DLD1 (cell line): Measurements from ENCODE around the gene ANK3.

Experiments
- in situ Hi-C: cut with HindIII; loops from 2 replicates; pipeline ENCODE4 v1.10.0; 2017; ENCODE audit warnings: low sequenced_read_pairs

ANK3 gene

GRCh38 chr10:60389413-60390025 is at the start of gene ANK3:
TSS of gene ANK3 (minus strand) at chr10:60389875. CDS start at chr10:60389538, 337 bp downstream.
- in situ Hi-C loops, result no loop called here

- in situ Hi-C loops, result loop anchor here (25.0 kb wide), 1 partner anchor 322 kb away; no protein-coding TSS in a partner anchor
Observed at GRCh38 chr10:60434418-60435046, 44.9 kb upstream of the ANK3 start.

- in situ Hi-C loops, result loop anchor here (25.0 kb wide), 1 partner anchor 321 kb away; no protein-coding TSS in a partner anchor
Observed at GRCh38 chr10:60433684-60434083, 44.0 kb upstream of the ANK3 start.

- in situ Hi-C loops, result loop anchor here (25.0 kb wide), 1 partner anchor 319 kb away; no protein-coding TSS in a partner anchor
Observed at GRCh38 chr10:60430836-60431597, 41.3 kb upstream of the ANK3 start.

- in situ Hi-C loops, result loop anchor here (25.0 kb wide), 1 partner anchor 318 kb away; no protein-coding TSS in a partner anchor
Observed at GRCh38 chr10:60430017-60430416, 40.3 kb upstream of the ANK3 start.

GRCh38 chr10:60429084-60429849 is 39.6 kb upstream of the ANK3 start:
- in situ Hi-C loops, result loop anchor here (10.0 to 25.0 kb wide), 2 partner anchors 317 to 594 kb away; no protein-coding TSS in a partner anchor

GRCh38 chr10:60428387-60428737 is 38.7 kb upstream of the ANK3 start:
- in situ Hi-C loops, result loop anchor here (10.0 to 25.0 kb wide), 2 partner anchors 316 to 594 kb away; no protein-coding TSS in a partner anchor

- in situ Hi-C loops, result loop anchor here (10.0 to 25.0 kb wide), 2 partner anchors 316 to 593 kb away; no protein-coding TSS in a partner anchor
Observed at GRCh38 chr10:60427709-60428386, 38.2 kb upstream of the ANK3 start.

- in situ Hi-C loops, result loop anchor here (10.0 to 25.0 kb wide), 2 partner anchors 315 to 592 kb away; no protein-coding TSS in a partner anchor
Observed at GRCh38 chr10:60427148-60427547, 37.5 kb upstream of the ANK3 start.

GRCh38 chr10:60426425-60426824 is 36.8 kb upstream of the ANK3 start:
- in situ Hi-C loops, result loop anchor here (10.0 to 25.0 kb wide), 2 partner anchors 314 to 592 kb away; no protein-coding TSS in a partner anchor

- in situ Hi-C loops, result loop anchor here (10.0 to 25.0 kb wide), 2 partner anchors 313 to 591 kb away; no protein-coding TSS in a partner anchor
Observed at GRCh38 chr10:60425392-60426110, 35.9 kb upstream of the ANK3 start.

- in situ Hi-C loops, result loop anchor here (10.0 to 25.0 kb wide), 2 partner anchors 313 to 590 kb away; no protein-coding TSS in a partner anchor
Observed at GRCh38 chr10:60424971-60425370, 35.3 kb upstream of the ANK3 start.

- in situ Hi-C loops, result loop anchor here (10.0 kb wide), 1 partner anchor 589 kb away; no protein-coding TSS in a partner anchor
Observed at GRCh38 chr10:60423920-60424319, 34.2 kb upstream of the ANK3 start.

- in situ Hi-C loops, result loop anchor here (10.0 kb wide), 1 partner anchor 588 kb away; no protein-coding TSS in a partner anchor
Observed at GRCh38 chr10:60422809-60423208, 33.1 kb upstream of the ANK3 start.

GRCh38 chr10:60420991-60421894 is 31.6 kb upstream of the ANK3 start:
- in situ Hi-C loops, result loop anchor here (10.0 kb wide), 1 partner anchor 586 kb away; no protein-coding TSS in a partner anchor

GRCh38 chr10:60419249-60419648 is 29.6 kb upstream of the ANK3 start:
- in situ Hi-C loops, result no loop called here

GRCh38 chr10:60417901-60418300 is 28.2 kb upstream of the ANK3 start:
- in situ Hi-C loops, result no loop called here

GRCh38 chr10:60417024-60417423 is 27.3 kb upstream of the ANK3 start:
- in situ Hi-C loops, result no loop called here
